ENCODE data around the gene PLA2G5. TPM values are rescaled to one million over a fixed set of nuclear protein-coding genes. Genes with fewer than 3 reads are reported as not detected.
A peak's percentile ranks its signal among the peaks of the same experiment; 100 is the strongest.

Gene PLA2G5
- total RNA-seq, 1 donor from 2014 or later: 5.5 TPM

GRCh38 chr1:20089328-20090077, 19.5 kb downstream of the PLA2G5 start:
- DNase-seq (ENCODE audit: low spot score): no peak

GRCh38 chr1:20090119-20090518, 20.1 kb downstream of the PLA2G5 start:
- DNase-seq (ENCODE audit: low spot score): no peak

GRCh38 chr1:20090641-20091040, 20.6 kb downstream of the PLA2G5 start:
- no peak for DNase-seq (ENCODE audit: low spot score)

GRCh38 chr1:20093303-20093702, 23.3 kb downstream of the PLA2G5 start:
- no peak for DNase-seq (ENCODE audit: low spot score)

GRCh38 chr1:20093940-20094391, 24.0 kb downstream of the PLA2G5 start:
- no peak for DNase-seq (ENCODE audit: low spot score)

- no peak for DNase-seq (ENCODE audit: low spot score)
These were observed 25.8 kb downstream of the PLA2G5 start for GRCh38 chr1:20095564-20096434.

GRCh38 chr1:20096840-20097447, 26.9 kb downstream of the PLA2G5 start:
- DNase-seq (ENCODE audit: low spot score): no peak

GRCh38 chr1:20099533-20099932, 29.5 kb downstream of the PLA2G5 start:
- no peak for DNase-seq (ENCODE audit: low spot score)

- DNase-seq (ENCODE audit: low spot score): no peak
These were observed 30.8 kb downstream of the PLA2G5 start for GRCh38 chr1:20100632-20101355.

GRCh38 chr1:20102875-20103274, 32.9 kb downstream of the PLA2G5 start:
- DNase-seq (ENCODE audit: low spot score): no peak

- DNase-seq (ENCODE audit: low spot score): no peak
These were observed 35.9 kb downstream of the PLA2G5 start for GRCh38 chr1:20105856-20106255.

- no peak for DNase-seq (ENCODE audit: low spot score)
These were observed 37.4 kb downstream of the PLA2G5 start for GRCh38 chr1:20107351-20107750.

GRCh38 chr1:20107796-20108195, 37.8 kb downstream of the PLA2G5 start:
- DNase-seq (ENCODE audit: low spot score): no peak

- no peak for DNase-seq (ENCODE audit: low spot score)
These were observed 38.6 kb downstream of the PLA2G5 start for GRCh38 chr1:20108366-20109123.

GRCh38 chr1:20109223-20109856, 39.3 kb downstream of the PLA2G5 start:
- peak; percentile 49 for DNase-seq (ENCODE audit: low spot score)

- peak; percentile 83 for DNase-seq (ENCODE audit: low spot score)
These were observed 40.7 kb downstream of the PLA2G5 start for GRCh38 chr1:20110679-20111078.

GRCh38 chr1:20111452-20111851, 41.5 kb downstream of the PLA2G5 start:
- peak; percentile 47 for DNase-seq (ENCODE audit: low spot score)

GRCh38 chr1:20112279-20113000, 42.4 kb downstream of the PLA2G5 start:
- DNase-seq (ENCODE audit: low spot score): peak; percentile 57

GRCh38 chr1:20114021-20114648, 44.1 kb downstream of the PLA2G5 start:
- DNase-seq (ENCODE audit: low spot score): peak; percentile 65
